Neural progenitor cell (in vitro differentiated cells): Measurements from ENCODE around the gene UBLCP1.

ENCODE experiments used
- EZH2 ChIP-seq: fragments of 200-600 bp; sonication (generic); IDR thresholded peaks from 2 replicates; pipeline ENCODE4 v1.6.1; 2017; ENCODE audit warnings: antibody characterized with exemption, mild to moderate bottlenecking, moderate library complexity
- EZH2phosphoT487 ChIP-seq: fragments of 200-600 bp; sonication (generic); IDR thresholded peaks from 2 replicates; pipeline ENCODE4 v1.6.1; 2017; ENCODE audit warnings: antibody characterized with exemption
- TF ChIP-seq, protein P1 (sequence below): fragments of 200-600 bp; sonication (generic); IDR thresholded peaks from 2 replicates; pipeline ENCODE4 v1.5.1; 2017; ENCODE audit warnings: antibody characterized with exemption, mild to moderate bottlenecking

GRCh38 chr5:159241946-159242552 is 21.0 kb upstream of the UBLCP1 start:
- TF ChIP-seq, protein P1, sequence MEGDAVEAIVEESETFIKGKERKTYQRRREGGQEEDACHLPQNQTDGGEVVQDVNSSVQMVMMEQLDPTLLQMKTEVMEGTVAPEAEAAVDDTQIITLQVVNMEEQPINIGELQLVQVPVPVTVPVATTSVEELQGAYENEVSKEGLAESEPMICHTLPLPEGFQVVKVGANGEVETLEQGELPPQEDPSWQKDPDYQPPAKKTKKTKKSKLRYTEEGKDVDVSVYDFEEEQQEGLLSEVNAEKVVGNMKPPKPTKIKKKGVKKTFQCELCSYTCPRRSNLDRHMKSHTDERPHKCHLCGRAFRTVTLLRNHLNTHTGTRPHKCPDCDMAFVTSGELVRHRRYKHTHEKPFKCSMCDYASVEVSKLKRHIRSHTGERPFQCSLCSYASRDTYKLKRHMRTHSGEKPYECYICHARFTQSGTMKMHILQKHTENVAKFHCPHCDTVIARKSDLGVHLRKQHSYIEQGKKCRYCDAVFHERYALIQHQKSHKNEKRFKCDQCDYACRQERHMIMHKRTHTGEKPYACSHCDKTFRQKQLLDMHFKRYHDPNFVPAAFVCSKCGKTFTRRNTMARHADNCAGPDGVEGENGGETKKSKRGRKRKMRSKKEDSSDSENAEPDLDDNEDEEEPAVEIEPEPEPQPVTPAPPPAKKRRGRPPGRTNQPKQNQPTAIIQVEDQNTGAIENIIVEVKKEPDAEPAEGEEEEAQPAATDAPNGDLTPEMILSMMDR: no peak
- TF ChIP-seq EZH2 (no peak), EZH2phosphoT487 (no peak)
